Hematopoietic multipotent progenitor cell treated with erythropoietin and hydrocortisone succinate and interleukin-3 and kit ligand, for 6 days (in vitro differentiated cells): ENCODE results near the gene P2RX1.

Experiments used
- DNase-seq: peaks from one replicate; pipeline ENCODE4 v3.0.0-alpha.2; 2015

Gene P2RX1

GRCh38 chr17:3915995-3916696 lies at the start of gene P2RX1:
Gene P2RX1 (minus strand): TSS chr17:3916465. CDS start chr17:3916225, 240 bp downstream.
- DNase-seq, result peak; percentile 98

- peak; percentile 99 for DNase-seq
Observed at GRCh38 chr17:3965118-3965800, 49.0 kb upstream of the P2RX1 start.

- peak; percentile 71 for DNase-seq
Observed at GRCh38 chr17:3964203-3965117, 48.2 kb upstream of the P2RX1 start, which contains the start of gene ATP2A3. Gene ATP2A3 (minus strand): TSS chr17:3964437. CDS start chr17:3964291, 146 bp downstream.

GRCh38 chr17:3963237-3964201 lies 47.3 kb upstream of the P2RX1 start:
- peak; percentile 88 for DNase-seq

GRCh38 chr17:3962965-3963236 lies 46.6 kb upstream of the P2RX1 start:
- no peak for DNase-seq

- no peak for DNase-seq
Observed at GRCh38 chr17:3962217-3962964, 46.1 kb upstream of the P2RX1 start.

GRCh38 chr17:3961564-3962047 lies 45.3 kb upstream of the P2RX1 start:
- peak; percentile 45 for DNase-seq

- DNase-seq, result no peak
Observed at GRCh38 chr17:3960764-3961163, 44.5 kb upstream of the P2RX1 start.

GRCh38 chr17:3959921-3960601 lies 43.8 kb upstream of the P2RX1 start:
- no peak for DNase-seq

GRCh38 chr17:3959295-3959899 lies 43.1 kb upstream of the P2RX1 start:
- DNase-seq, result no peak

GRCh38 chr17:3957735-3958599 lies 41.7 kb upstream of the P2RX1 start:
- DNase-seq, result no peak

- no peak for DNase-seq
Observed at GRCh38 chr17:3956983-3957382, 40.7 kb upstream of the P2RX1 start.

GRCh38 chr17:3956327-3956957 lies 40.2 kb upstream of the P2RX1 start:
- peak; percentile 38 for DNase-seq

- no peak for DNase-seq
Observed at GRCh38 chr17:3955673-3955988, 39.4 kb upstream of the P2RX1 start.

- DNase-seq, result no peak
Observed at GRCh38 chr17:3954976-3955672, 38.9 kb upstream of the P2RX1 start.

- DNase-seq, result no peak
Observed at GRCh38 chr17:3954086-3954485, 37.8 kb upstream of the P2RX1 start.

GRCh38 chr17:3953542-3953941 lies 37.3 kb upstream of the P2RX1 start:
- no peak for DNase-seq

- no peak for DNase-seq
Observed at GRCh38 chr17:3952186-3952585, 35.9 kb upstream of the P2RX1 start.
